ENCODE results near the gene PCDHGA8.

PCDHGA8 gene

DNA sequence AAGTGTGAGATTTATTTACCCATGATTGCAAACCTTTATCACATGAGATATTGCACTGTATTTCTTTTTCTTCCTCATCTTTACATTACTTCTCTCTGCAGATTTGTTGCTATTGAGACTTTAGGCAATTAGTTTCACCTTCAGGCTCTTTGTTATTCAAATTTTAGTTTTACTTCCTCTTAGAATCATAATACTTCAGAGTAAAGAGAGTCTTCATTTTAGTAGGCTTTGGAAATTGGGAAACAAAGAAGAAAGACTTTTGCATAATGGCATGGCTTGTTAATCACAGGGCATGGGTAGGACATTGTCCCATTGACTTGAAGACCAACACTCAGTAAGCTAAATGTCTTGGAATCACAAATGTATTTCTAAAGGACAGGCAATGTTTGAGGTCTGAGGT is 29.7 kb upstream of the PCDHGA8 start:
- TF ChIP-seq, protein P1, sequence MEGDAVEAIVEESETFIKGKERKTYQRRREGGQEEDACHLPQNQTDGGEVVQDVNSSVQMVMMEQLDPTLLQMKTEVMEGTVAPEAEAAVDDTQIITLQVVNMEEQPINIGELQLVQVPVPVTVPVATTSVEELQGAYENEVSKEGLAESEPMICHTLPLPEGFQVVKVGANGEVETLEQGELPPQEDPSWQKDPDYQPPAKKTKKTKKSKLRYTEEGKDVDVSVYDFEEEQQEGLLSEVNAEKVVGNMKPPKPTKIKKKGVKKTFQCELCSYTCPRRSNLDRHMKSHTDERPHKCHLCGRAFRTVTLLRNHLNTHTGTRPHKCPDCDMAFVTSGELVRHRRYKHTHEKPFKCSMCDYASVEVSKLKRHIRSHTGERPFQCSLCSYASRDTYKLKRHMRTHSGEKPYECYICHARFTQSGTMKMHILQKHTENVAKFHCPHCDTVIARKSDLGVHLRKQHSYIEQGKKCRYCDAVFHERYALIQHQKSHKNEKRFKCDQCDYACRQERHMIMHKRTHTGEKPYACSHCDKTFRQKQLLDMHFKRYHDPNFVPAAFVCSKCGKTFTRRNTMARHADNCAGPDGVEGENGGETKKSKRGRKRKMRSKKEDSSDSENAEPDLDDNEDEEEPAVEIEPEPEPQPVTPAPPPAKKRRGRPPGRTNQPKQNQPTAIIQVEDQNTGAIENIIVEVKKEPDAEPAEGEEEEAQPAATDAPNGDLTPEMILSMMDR (IDR thresholded peaks at IDR 0.05; ENCODE audit: borderline replicate concordance, insufficient read depth, low read depth, low read length): no peak

DNA sequence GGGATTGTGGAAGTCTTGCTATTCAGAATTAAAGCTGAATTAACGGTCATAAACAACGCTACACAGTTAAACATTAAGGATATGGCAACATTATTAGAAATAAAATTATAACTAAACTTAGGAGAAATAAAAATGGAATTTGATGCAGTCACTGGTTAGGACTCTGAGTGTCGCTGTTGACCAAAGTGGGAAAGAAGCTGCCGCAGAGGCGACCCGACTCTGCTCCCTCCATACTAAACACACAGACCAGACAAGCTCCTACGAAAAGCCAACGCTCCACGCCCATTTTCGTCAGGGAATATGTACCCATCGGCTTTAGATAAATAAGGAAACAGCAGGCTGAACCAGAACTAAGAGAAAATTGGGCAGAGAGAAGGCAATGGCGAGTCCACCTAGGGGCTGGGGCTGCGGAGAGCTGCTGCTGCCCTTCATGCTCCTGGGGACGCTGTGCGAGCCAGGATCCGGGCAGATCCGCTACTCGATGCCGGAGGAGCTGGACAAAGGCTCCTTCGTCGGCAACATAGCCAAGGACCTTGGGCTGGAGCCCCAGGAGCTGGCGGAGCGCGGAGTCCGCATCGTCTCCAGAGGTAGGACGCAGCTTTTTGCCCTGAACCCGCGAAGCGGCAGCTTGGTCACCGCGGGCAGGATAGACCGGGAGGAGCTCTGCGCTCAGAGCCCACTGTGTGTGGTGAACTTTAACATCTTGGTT is 28.3 kb upstream of the PCDHGA8 start, which contains the start of gene PCDHGA5:
PCDHGA5 (plus strand) TSS at position 211 of the 709 bp plus-strand sequence; CDS start at position 380, 169 bp downstream.
- TF ChIP-seq, protein P1 (IDR thresholded peaks at IDR 0.05; ENCODE audit: borderline replicate concordance, insufficient read depth, low read depth, low read length): no peak
- no peak within 1 kb of the TSS for H3K4me3 ChIP-seq (ENCODE audit: low read depth, low read length)

More for the DNA sequence above, 29.7 kb upstream of the PCDHGA8 start:
- H3K4me3 ChIP-seq (ENCODE audit: low read depth, low read length): no peak overlapping the region

DNA sequence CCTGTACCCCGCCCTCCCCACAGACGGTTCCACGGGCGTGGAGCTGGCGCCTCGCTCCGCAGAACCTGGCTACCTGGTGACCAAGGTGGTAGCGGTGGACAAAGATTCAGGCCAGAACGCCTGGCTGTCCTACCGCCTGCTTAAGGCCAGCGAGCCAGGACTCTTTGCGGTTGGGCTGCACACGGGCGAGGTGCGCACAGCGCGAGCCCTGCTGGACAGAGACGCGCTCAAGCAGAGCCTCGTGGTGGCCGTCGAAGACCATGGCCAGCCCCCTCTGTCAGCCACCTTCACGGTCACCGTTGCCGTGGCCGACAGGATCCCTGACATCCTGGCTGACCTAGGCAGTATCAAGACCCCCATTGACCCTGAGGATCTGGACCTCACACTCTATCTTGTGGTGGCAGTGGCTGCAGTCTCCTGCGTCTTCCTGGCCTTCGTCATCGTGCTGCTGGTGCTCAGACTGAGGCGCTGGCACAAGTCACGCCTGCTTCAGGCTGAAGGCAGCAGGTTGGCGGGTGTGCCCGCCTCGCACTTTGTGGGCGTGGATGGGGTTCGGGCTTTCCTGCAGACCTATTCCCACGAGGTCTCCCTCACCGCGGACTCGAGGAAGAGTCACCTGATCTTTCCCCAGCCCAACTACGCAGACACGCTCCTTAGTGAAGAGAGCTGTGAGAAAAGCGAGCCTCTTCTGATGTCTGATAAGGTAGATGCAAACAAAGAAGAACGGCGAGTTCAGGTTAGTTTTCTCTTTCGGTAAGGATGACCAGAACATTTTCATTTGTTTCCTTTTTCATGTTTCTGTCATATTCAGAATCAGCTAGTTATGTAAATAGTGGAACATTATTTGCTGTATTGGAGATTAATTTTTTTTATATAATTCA is 26.2 kb upstream of the PCDHGA8 start:
- TF ChIP-seq, protein P1 (IDR thresholded peaks at IDR 0.05; ENCODE audit: borderline replicate concordance, insufficient read depth, low read depth, low read length): no peak
- H3K4me3 ChIP-seq (ENCODE audit: low read depth, low read length): no peak overlapping the region

DNA sequence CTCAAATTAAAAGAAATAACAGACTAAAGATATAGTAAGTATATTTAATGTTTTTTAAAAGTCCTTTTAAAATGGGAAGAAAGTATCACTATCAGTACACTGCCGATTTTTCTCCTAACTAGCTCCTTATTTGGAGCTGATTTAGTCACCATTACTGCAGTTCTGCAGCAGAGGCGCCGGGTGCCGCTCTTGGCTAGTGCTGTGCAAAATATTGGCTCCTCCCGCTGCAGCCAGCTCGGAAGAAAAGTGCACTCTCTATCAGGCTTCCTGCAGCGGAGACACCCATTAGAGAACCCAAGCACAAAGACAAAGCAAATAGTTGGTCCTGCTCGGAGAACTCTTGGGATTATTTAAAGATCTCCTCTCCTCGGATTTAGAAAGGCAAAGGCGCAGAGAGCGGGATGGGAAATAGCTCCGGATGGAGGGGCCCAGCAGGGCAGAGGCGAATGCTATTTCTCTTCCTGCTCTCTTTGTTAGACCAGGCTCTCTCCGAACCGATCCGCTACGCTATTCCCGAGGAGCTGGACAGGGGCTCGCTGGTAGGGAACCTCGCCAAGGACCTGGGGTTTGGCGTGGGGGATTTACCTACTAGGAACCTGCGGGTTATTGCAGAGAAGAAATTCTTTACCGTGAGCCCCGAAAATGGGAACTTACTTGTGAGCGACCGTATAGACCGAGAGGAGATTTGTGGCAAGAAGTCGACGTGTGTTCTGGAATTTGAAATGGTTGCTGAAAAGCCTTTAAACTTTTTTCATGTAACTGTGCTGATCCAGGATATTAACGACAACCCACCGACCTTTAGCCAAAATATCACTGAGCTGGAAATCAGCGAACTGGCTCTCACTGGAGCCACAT is 22.2 kb upstream of the PCDHGA8 start, which contains the start of gene PCDHGB3:
PCDHGB3 (plus strand) TSS at position 249 of the 855 bp plus-strand sequence; CDS start at position 402, 153 bp downstream.
- no peak within 1 kb of the TSS for H3K4me3 ChIP-seq (ENCODE audit: low read depth, low read length)
- TF ChIP-seq, protein P1 (IDR thresholded peaks at IDR 0.05; ENCODE audit: borderline replicate concordance, insufficient read depth, low read depth, low read length): peak; percentile 31; the same call in 1 of the 2 replicates

DNA sequence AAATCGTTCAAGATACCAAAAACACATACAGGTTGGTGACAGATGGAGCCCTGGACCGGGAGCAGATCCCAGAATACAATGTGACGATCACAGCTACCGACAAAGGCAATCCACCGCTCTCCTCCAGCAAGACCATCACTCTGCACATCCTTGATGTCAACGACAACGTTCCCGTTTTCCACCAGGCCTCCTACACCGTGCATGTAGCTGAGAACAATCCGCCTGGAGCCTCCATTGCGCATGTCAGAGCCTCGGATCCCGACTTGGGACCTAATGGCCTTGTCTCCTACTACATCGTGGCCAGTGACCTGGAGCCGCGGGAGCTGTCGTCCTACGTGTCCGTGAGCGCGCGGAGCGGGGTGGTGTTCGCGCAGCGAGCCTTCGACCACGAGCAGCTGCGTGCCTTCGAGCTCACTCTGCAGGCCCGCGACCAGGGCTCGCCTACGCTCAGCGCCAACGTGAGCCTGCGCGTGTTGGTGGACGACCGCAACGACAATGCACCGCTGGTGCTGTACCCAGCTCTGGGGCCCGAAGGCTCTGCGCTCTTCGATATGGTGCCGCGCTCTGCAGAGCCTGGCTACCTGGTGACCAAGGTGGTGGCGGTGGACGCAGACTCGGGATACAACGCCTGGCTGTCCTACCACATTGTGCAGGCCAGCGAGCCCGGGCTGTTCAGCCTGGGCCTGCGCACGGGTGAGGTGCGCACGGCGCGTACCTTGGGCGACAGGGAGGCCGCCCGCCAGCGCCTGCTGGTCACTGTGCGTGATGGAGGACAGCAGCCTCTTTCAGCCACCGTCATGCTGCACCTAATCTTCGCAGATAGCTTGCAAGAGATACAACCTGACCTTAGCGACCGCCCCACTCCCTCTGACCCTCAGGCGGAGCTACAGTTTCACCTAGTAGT is 20.6 kb upstream of the PCDHGA8 start:
- H3K4me3 ChIP-seq (ENCODE audit: low read depth, low read length): no peak overlapping the region
- TF ChIP-seq, protein P1 (IDR thresholded peaks at IDR 0.05; ENCODE audit: borderline replicate concordance, insufficient read depth, low read depth, low read length): no peak

Measured in GM12875 (cell line).